OCI-LY7 (cell line): ENCODE results near the gene PRPF39.

Source experiments
- CTCF ChIP-seq: fragments of 200-600 bp; sonication (generic); conservative IDR thresholded peaks from 2 replicates; pipeline ENCODE4 v1.5.1; 2014; ENCODE audit warnings: mild to moderate bottlenecking, antibody characterized with exemption, low read length, moderate library complexity, mixed read lengths
- EZH2phosphoT487 ChIP-seq: fragments of 200-600 bp; sonication (generic); IDR thresholded peaks from 2 replicates; pipeline ENCODE4 v1.6.1; 2018; ENCODE audit warnings: low read depth, borderline replicate concordance, mild to moderate bottlenecking, mixed run types, antibody characterized with exemption, low read length, moderate library complexity, mixed read lengths

DNA sequence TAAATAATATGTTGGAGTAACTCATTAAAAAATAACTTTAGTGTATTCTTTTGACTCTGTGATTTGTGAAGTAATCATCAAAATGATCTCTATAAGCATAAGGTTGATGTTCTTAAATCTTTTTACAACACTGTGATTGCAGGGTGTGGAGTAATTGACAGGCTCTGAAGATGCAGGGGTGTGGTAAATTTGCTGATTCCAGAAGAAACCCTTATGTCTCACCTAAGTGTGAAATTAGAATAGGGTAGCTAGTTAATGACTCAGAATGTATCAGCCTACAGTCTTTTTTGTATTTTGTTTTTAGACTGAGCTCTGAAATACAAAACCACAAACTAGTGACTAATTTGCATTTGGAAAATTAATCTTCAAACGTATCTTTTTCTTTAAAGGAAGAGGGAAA is 5.9 kb downstream of the PRPF39 start:
- TF ChIP-seq CTCF (no peak), EZH2phosphoT487 (no peak)
